Measurements from ENCODE around the gene TULP4. TPM values are rescaled to one million over a fixed set of nuclear protein-coding genes. Genes with fewer than 3 reads are reported as not detected.

The TULP4 gene
- total RNA-seq, 1 experiment from 2014 or later = 126 TPM

GRCh38 chr6:158516098-158516497 is 203.8 kb downstream of the TULP4 start:
- no peaks in the 10 kb centered on the region for H3K9me3 Mint-ChIP-seq (ENCODE audit: unreplicated experiment)
- H3K27ac Mint-ChIP-seq (ENCODE audit: unreplicated experiment) = no peak overlapping the region
- Histone ChIP-seq H3K4me1 (no peaks in the 10 kb centered on the region), H3K27me3 (replicated peaks; ENCODE audit: control insufficient read depth, insufficient read depth, low read length) (no peaks in the 10 kb centered on the region), H3K9me3 (no peaks in the 10 kb centered on the region), H3K36me3 (ENCODE audit: control insufficient read depth, insufficient read depth, low read length) (no peaks in the 10 kb centered on the region), H3K4me3 (ENCODE audit: low read depth, low read length) (no peak overlapping the region)
- no TSS peak for BruUV-seq (replicated peaks)
- ChIA-PET CTCF (no interaction called here), POLR2A (no interaction called here)
- no peaks in the 10 kb centered on the region for H3K27me3 Mint-ChIP-seq (ENCODE audit: insufficient read depth, unreplicated experiment)
- intact Hi-C loops (cut with micrococcal nuclease; ENCODE audit: unreplicated experiment) = loop anchor here (5.0 kb wide), 1 partner anchor 64 kb away; no protein-coding TSS in a partner anchor
- H3K4me1 Mint-ChIP-seq (ENCODE audit: low read depth, unreplicated experiment) = peaks cover 6% of the 10 kb centered on the region
- DNase-seq = no peak
- H3K36me3 Mint-ChIP-seq (ENCODE audit: insufficient read depth, unreplicated experiment) = peaks cover 46% of the 10 kb centered on the region
- no peak overlapping the region for H3K4me3 Mint-ChIP-seq (ENCODE audit: unreplicated experiment)
- TF ChIP-seq CTCF (IDR thresholded peaks at IDR 0.05; ENCODE audit: insufficient read depth in 1 of 2, low read depth in 1 of 2, low read length in 1 of 2, severe bottlenecking in 1 of 2, unreplicated experiment in 1 of 2) = no peak

GRCh38 chr6:158517038-158517437 is 204.8 kb downstream of the TULP4 start:
- H3K36me3 Mint-ChIP-seq (ENCODE audit: insufficient read depth, unreplicated experiment) = peaks cover 38% of the 10 kb centered on the region
- no peaks in the 10 kb centered on the region for H3K9me3 Mint-ChIP-seq (ENCODE audit: unreplicated experiment)
- no peaks in the 10 kb centered on the region for H3K4me1 ChIP-seq
- H3K27ac Mint-ChIP-seq (ENCODE audit: unreplicated experiment) = no peak overlapping the region
- BruUV-seq (replicated peaks) = no TSS peak
- peaks cover 6% of the 10 kb centered on the region for H3K4me1 Mint-ChIP-seq (ENCODE audit: low read depth, unreplicated experiment)
- intact Hi-C loops (cut with micrococcal nuclease; ENCODE audit: unreplicated experiment) = loop anchor here (5.0 kb wide), 1 partner anchor 65 kb away; no protein-coding TSS in a partner anchor
- no peaks in the 10 kb centered on the region for H3K9me3 ChIP-seq
- no peak overlapping the region for H3K4me3 Mint-ChIP-seq (ENCODE audit: unreplicated experiment)
- TF ChIP-seq CTCF (IDR thresholded peaks at IDR 0.05; ENCODE audit: insufficient read depth in 1 of 2, low read depth in 1 of 2, low read length in 1 of 2, severe bottlenecking in 1 of 2, unreplicated experiment in 1 of 2) = no peak
- ChIA-PET POLR2A (no interaction called here), CTCF (no interaction called here)
- no peak for DNase-seq
- H3K27me3 Mint-ChIP-seq (ENCODE audit: insufficient read depth, unreplicated experiment) = no peaks in the 10 kb centered on the region
- no peaks in the 10 kb centered on the region for H3K27me3 ChIP-seq (replicated peaks; ENCODE audit: control insufficient read depth, insufficient read depth, low read length)
- no peak overlapping the region for H3K4me3 ChIP-seq (ENCODE audit: low read depth, low read length)
- H3K36me3 ChIP-seq (ENCODE audit: control insufficient read depth, insufficient read depth, low read length) = no peaks in the 10 kb centered on the region

- H3K36me3 Mint-ChIP-seq (ENCODE audit: insufficient read depth, unreplicated experiment) = peaks cover 38% of the 10 kb centered on the region
- peaks cover 6% of the 10 kb centered on the region for H3K4me1 Mint-ChIP-seq (ENCODE audit: low read depth, unreplicated experiment)
- no peak overlapping the region for H3K4me3 ChIP-seq (ENCODE audit: low read depth, low read length)
- no peak for DNase-seq
- H3K4me1 ChIP-seq = no peaks in the 10 kb centered on the region
- intact Hi-C loops (cut with micrococcal nuclease; ENCODE audit: unreplicated experiment) = loop anchor here (5.0 kb wide), 1 partner anchor 65 kb away; no protein-coding TSS in a partner anchor
- no peaks in the 10 kb centered on the region for H3K9me3 Mint-ChIP-seq (ENCODE audit: unreplicated experiment)
- H3K27me3 ChIP-seq (replicated peaks; ENCODE audit: control insufficient read depth, insufficient read depth, low read length) = no peaks in the 10 kb centered on the region
- no peaks in the 10 kb centered on the region for H3K27me3 Mint-ChIP-seq (ENCODE audit: insufficient read depth, unreplicated experiment)
- ChIA-PET CTCF (no interaction called here), POLR2A (no interaction called here)
- no peaks in the 10 kb centered on the region for H3K9me3 ChIP-seq
- H3K27ac Mint-ChIP-seq (ENCODE audit: unreplicated experiment) = no peak overlapping the region
- TF ChIP-seq CTCF (IDR thresholded peaks at IDR 0.05; ENCODE audit: insufficient read depth in 1 of 2, low read depth in 1 of 2, low read length in 1 of 2, severe bottlenecking in 1 of 2, unreplicated experiment in 1 of 2) = no peak
- H3K4me3 Mint-ChIP-seq (ENCODE audit: unreplicated experiment) = no peak overlapping the region
- BruUV-seq (replicated peaks) = no TSS peak
- no peaks in the 10 kb centered on the region for H3K36me3 ChIP-seq (ENCODE audit: control insufficient read depth, insufficient read depth, low read length)
These were observed 205.3 kb downstream of the TULP4 start for GRCh38 chr6:158517581-158517980.
